Breast epithelium (tissue), 3 donors: ENCODE measurements around the gene FBXL4.

Source experiments
- CTCF ChIP-seq, 3 donors: fragments of 450-650 bp; IDR thresholded peaks; one replicate each; pipeline ENCODE4 v1.5.1; 2016 to 2017; ENCODE audit warnings: antibody characterized with exemption in 3 of 3, mild to moderate bottlenecking in 3 of 3, moderate library complexity in 3 of 3
- POLR2A ChIP-seq: fragments of 450-650 bp; IDR thresholded peaks from one replicate; pipeline ENCODE4 v1.6.1; 2016; ENCODE audit warnings: antibody characterized with exemption, mild to moderate bottlenecking, moderate library complexity
- POLR2AphosphoS5 ChIP-seq, 3 donors: sonication (generic); formaldehyde crosslinking; IDR thresholded peaks; one replicate each; pipeline ENCODE4 v1.6.1; 2017; ENCODE audit warnings: antibody characterized with exemption in 3 of 3

- TF ChIP-seq CTCF (IDR thresholded peaks at IDR 0.05) (no peak), POLR2A (no peak), POLR2AphosphoS5 (IDR thresholded peaks at IDR 0.05) (no peak)
These were observed 111.5 kb downstream of the FBXL4 start for GRCh38 chr6:98836025-98836961.
